AG10803 (cell line): ENCODE results near the gene TNFRSF19.

Experiments
- DNase-seq: peaks from one replicate; pipeline ENCODE4 v3.0.0; 2010; ENCODE audit warnings: low read depth
- H3K4me3 ChIP-seq: 2 replicates; pipeline ENCODE4 v1.5.1; 2011; ENCODE audit warnings: mild to moderate bottlenecking, low read length, control low read depth
- CTCF ChIP-seq: conservative IDR thresholded peaks from 2 replicates; pipeline ENCODE4 v1.5.1; 2011; ENCODE audit warnings: mild to moderate bottlenecking, low read length, control low read depth, inconsistent platforms

TNFRSF19 gene

GRCh38 chr13:23667750-23668149, 97.5 kb downstream of the TNFRSF19 start:
- TF ChIP-seq CTCF = no peak
- no peak overlapping the region for H3K4me3 ChIP-seq
- no peak for DNase-seq

GRCh38 chr13:23668562-23668961, 98.3 kb downstream of the TNFRSF19 start:
- no peak for TF ChIP-seq CTCF
- peak; percentile 67 for DNase-seq
- no peak overlapping the region for H3K4me3 ChIP-seq

GRCh38 chr13:23670793-23671192, 100.6 kb downstream of the TNFRSF19 start:
- DNase-seq = no peak
- TF ChIP-seq CTCF = no peak
- H3K4me3 ChIP-seq = no peak overlapping the region

GRCh38 chr13:23671377-23671776, 101.2 kb downstream of the TNFRSF19 start:
- DNase-seq = peak; percentile 69
- H3K4me3 ChIP-seq = no peak overlapping the region
- TF ChIP-seq CTCF = no peak

- no peak overlapping the region for H3K4me3 ChIP-seq
- peak; percentile 68 for DNase-seq
- TF ChIP-seq CTCF = no peak
Observed at GRCh38 chr13:23671897-23672296, 101.7 kb downstream of the TNFRSF19 start.

GRCh38 chr13:23672616-23673015, 102.4 kb downstream of the TNFRSF19 start:
- DNase-seq = no peak
- H3K4me3 ChIP-seq = no peak overlapping the region
- TF ChIP-seq CTCF = no peak

GRCh38 chr13:23673354-23673753, 103.1 kb downstream of the TNFRSF19 start:
- TF ChIP-seq CTCF = no peak
- peak; percentile 94 for DNase-seq
- no peak overlapping the region for H3K4me3 ChIP-seq
